HG02623 (cell line): Measurements from ENCODE around the gene DEXI.
A peak's percentile ranks its signal among the peaks of the same experiment; 100 is the strongest.
"Not testable (repeated sequence)": the region's sequence is repeated elsewhere in the genome, so short reads cannot be mapped to it uniquely, and the experiment has no call there.

Experiments
- ATAC-seq: cut with Tn5 transposase; IDR thresholded peaks from one replicate; pipeline ENCODE4 v1.9.1; 2021; ENCODE audit warnings: moderate library complexity; ENCODE audit not compliant: unreplicated experiment

Gene DEXI

GRCh38 chr16:10929097-10929496 lies 13.2 kb downstream of the DEXI start:
- ATAC-seq, result not testable (repeated sequence)

DNA sequence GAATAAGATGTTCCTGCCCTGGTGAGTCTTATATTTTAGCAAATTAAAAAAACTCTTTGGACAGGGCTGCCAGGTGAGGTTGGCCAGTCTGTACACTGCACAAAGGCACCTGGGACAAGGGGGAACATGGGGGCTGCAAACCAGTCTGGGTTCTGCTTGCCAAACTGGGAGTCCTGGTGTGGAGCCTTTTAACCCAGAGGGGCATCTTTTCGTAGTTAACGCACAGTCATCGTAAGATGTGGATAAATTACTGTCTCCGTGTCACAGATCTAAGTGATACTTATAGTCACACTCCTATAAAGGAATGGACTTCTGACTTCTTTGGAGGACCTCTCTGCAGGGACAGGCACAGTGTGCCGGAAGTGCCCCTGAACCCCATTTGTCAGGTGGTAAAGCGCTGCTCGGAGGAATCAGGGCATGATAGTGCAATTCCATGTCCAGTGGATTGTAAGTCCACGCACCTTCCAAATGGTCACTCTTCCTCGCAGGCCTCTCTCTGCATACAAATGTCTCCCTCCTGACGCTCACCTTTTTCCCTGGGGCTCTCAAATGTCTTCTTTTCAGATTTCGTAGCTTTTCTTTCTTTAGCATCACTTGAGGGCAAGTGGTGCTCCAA lies 14.7 kb downstream of the DEXI start:
- no peak for ATAC-seq

- no peak for ATAC-seq
Measured at GRCh38 chr16:10926867-10927266, 15.4 kb downstream of the DEXI start.

DNA sequence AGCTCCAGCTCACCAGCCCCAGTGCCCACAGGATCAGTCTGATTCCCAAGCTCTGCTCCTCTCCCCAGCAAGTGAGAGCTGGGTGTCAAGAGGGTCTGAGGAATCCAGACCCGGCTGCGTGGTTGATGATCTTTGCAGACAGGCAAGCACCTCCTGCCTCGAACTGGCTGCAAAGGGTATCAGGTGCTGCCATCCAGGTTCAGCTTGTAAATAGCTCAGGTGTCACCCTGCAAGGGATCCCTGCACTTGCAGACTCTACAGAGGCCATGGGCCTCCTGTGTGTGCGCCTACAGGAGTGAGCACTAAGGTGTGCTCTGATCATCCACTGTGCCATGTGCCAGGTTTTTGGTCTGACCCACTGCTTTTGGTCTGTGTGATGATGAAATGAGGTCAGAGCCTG lies 16.2 kb downstream of the DEXI start:
- no peak for ATAC-seq

- ATAC-seq, result not testable (repeated sequence)
Measured at GRCh38 chr16:10925285-10925684, 17.0 kb downstream of the DEXI start.

GRCh38 chr16:10923650-10924214 lies 18.5 kb downstream of the DEXI start:
- no peak for ATAC-seq

- ATAC-seq, result no peak
Measured at GRCh38 chr16:10923146-10923649, 19.1 kb downstream of the DEXI start.

GRCh38 chr16:10922328-10923145 lies 19.7 kb downstream of the DEXI start:
- no peak for ATAC-seq

DNA sequence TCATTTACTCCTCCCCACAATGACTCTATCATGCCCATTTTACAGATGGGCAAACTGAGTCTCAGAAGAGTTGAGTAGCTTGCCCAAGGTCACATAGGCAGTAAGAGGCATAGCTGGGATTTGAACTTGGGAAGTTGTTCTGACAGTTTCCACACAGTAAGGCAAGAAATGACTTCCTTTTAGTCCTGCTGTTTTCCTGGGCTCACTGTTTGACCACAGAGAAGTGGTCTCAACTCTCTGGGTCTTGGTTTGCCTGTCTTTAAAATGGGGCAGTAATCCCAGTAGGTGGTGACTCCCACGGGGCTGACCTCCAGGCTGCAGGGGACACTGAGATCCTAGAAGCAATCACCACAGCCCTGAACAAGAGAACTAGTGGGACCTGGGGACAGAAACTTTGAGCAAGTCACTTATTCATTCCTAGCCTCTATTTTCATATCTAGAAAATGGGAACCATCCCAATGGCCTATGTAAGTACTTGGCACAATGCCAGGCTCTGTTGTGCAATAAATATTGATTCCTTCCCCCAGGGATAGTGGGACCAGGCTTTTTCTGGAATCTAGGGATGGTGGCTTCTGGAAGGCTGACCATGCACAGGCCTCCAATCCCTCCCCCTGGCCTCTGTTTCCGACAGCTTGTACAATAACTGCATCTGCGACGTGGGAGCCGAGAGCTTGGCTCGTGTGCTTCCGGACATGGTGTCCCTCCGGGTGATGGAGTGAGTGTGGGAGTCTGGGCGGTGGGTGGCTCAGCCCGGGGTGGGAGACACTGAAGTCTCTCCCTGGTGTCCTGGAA lies 20.5 kb downstream of the DEXI start:
- no peak for ATAC-seq

DNA sequence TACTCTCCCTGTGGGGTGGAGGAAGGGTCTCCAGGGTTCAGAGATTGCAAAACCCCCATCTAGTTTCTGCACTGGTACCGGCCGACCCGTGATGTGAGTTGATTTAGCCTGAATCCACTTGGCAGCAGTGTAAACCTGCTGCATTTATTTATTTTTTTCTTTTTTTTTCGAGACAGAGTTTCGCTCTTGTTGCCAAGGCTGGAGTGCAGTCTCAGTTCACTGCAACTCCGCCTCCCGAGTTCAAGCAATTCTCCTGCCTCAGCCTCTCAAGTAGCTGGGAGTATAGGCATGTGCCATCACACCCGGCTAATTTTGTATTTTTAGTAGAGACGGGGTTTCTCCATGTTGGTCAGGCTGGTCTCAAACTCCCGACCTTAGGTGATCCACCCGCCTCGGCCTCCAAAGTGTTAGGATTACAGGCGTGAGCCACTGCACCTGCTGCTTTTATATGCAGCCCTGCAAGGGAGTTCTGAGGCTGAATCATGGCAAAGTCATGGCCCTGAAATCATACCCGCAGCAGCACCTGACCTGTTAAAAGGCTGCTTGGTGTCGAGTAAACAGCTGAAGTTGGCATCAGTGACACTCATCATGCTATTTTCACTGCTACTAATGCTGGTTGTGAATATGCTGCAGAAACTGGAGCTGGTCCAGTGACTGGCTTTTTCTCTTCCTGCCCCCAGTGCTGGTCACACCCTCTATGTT lies 21.4 kb downstream of the DEXI start:
- ATAC-seq, result no peak

DNA sequence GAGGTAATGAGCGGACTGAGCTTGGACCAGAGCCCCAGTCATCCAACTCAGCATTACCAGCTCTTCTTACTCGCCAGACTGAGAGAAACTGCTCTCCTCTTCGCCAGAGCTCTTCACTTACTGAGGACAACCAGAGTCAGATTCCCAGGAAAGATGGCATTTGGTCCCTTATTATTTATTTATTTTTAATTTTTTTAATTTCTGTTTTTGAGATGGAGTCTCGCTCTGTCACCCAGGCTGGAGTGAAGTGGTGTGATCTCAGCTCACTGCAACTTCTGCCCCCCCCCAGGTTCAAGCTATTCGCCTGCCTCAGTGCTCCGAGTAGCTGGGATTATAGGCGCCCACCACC lies 23.3 kb downstream of the DEXI start:
- no peak for ATAC-seq

- peak; percentile 57 for ATAC-seq
Measured at GRCh38 chr16:10918294-10919002, 23.8 kb downstream of the DEXI start.

DNA sequence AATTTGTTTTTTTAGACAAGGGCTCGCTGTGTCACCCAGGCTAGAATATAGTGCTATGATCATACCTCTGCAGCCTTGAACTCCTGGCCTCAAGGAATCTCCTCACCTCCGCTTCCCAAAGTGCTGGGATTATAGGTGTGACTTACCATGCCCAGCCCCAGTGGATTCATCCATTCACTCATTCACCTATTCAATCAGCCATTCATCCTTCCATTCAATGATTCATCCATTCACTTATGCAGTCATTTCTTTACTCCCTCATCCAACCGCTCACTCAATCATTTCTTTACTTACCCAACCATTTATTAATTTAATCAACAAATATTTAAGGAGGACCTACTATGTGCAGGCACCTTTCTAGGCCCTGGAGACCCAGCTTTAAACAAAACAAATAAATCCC lies 25.7 kb downstream of the DEXI start:
- ATAC-seq, result no peak

DNA sequence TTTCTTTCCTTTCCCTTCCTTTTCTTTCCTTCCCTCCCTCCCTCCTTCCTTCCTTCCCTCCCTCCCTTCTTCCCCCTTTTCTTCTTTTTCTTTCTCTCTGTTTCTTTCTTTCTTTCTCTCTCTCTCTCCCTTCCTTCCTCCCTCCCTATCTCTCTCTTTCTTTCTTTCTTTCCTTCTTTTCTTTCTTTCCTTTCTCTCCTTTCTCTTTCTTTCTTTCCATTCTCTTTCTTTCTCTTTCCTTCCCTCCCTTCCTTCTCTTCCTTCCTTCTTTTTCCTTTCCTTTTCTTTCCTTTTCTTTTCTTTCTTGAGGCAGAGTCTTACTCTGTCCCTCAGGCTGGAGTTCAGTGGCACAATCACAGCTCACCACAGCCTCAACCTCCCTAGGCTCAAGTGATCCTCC lies 31.0 kb downstream of the DEXI start:
- ATAC-seq, result no peak

DNA sequence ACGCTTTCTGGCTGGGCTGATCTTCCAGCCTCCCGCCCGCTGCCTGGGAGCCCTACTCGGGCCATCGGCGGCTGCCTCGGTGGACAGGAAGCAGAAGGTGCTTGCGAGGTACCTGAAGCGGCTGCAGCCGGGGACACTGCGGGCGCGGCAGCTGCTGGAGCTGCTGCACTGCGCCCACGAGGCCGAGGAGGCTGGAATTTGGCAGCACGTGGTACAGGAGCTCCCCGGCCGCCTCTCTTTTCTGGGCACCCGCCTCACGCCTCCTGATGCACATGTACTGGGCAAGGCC lies 34.6 kb downstream of the DEXI start:
- no peak for ATAC-seq

DNA sequence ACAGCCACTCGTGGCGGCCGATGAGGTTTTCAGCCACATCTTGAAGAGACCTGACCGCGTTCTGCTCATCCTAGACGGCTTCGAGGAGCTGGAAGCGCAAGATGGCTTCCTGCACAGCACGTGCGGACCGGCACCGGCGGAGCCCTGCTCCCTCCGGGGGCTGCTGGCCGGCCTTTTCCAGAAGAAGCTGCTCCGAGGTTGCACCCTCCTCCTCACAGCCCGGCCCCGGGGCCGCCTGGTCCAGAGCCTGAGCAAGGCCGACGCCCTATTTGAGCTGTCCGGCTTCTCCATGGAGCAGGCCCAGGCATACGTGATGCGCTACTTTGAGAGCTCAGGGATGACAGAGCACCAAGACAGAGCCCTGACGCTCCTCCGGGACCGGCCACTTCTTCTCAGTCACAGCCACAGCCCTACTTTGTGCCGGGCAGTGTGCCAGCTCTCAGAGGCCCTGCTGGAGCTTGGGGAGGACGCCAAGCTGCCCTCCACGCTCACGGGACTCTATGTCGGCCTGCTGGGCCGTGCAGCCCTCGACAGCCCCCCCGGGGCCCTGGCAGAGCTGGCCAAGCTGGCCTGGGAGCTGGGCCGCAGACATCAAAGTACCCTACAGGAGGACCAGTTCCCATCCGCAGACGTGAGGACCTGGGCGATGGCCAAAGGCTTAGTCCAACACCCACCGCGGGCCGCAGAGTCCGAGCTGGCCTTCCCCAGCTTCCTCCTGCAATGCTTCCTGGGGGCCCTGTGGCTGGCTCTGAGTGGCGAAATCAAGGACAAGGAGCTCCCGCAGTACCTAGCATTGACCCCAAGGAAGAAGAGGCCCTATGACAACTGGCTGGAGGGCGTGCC lies 35.1 kb downstream of the DEXI start:
- no peak for ATAC-seq

GRCh38 chr16:10906482-10906881 lies 35.8 kb downstream of the DEXI start:
- ATAC-seq, result no peak

DNA sequence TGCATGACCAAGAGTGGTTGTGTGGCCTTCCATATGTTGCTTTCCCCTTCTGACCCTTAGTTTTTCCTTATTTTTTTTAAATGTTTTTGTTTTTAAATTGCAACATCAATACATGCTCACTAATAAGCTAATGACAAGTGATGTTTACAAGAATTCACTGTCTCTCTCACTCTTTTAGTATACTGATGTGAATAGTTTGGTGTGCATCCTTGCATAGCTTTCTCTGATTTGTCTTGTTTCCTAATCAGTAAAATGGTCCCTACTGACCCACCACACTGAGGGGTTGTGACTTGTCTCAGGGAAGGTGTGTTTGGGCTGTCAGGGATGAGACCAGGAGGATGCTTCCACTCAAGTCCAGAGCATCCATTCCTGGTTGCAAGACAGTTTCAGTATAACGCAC lies 39.3 kb downstream of the DEXI start:
- no peak for ATAC-seq

- ATAC-seq, result no peak
Measured at GRCh38 chr16:10897134-10897533, 45.1 kb downstream of the DEXI start.
